Mesothelial cell of epicardium (in vitro differentiated cells): ENCODE results near the gene TTC7B. TPM values are rescaled to one million over a fixed set of nuclear protein-coding genes. Genes with fewer than 3 reads are reported as not detected.

ENCODE experiments used
- DNase-seq, 2 experiments: peaks; one replicate each; pipeline ENCODE4 v3.0.0; 2021; ENCODE audit warnings: low spot score in 2 of 2; ENCODE audit not compliant: unreplicated experiment in 2 of 2
- H3K27ac Mint-ChIP-seq: 2 replicates; pipeline ENCODE4 v1.8.0; 2021; ENCODE audit warnings: mixed read lengths
- H3K27me3 Mint-ChIP-seq: 2 replicates; pipeline ENCODE4 v1.8.0; 2021; ENCODE audit warnings: low read depth, mixed read lengths
- H3K36me3 Mint-ChIP-seq: 2 replicates; pipeline ENCODE4 v1.8.0; 2021; ENCODE audit warnings: mixed read lengths
- H3K4me1 Mint-ChIP-seq: 2 replicates; pipeline ENCODE4 v1.8.0; 2021; ENCODE audit warnings: mixed read lengths
- H3K4me3 Mint-ChIP-seq: 2 replicates; pipeline ENCODE4 v1.8.0; 2021; ENCODE audit warnings: mild to moderate bottlenecking, moderate library complexity, mixed read lengths
- H3K9me3 Mint-ChIP-seq: 2 replicates; pipeline ENCODE4 v1.8.0; 2021; ENCODE audit warnings: mixed read lengths
- CTCF ChIP-seq: fragments of 200-600 bp; sonication (generic); IDR thresholded peaks from one replicate; pipeline ENCODE4 v1.5.0; 2021; ENCODE audit warnings: antibody characterized with exemption; ENCODE audit not compliant: unreplicated experiment
- total RNA-seq: library from RNA; stranded (reverse); gene quantifications from 3 replicates; pipeline ENCODE4 v1.2.1, GENCODE V29; 2021

The TTC7B gene
- total RNA-seq, 1 donor from 2014 or later = 56.5 TPM

- H3K27ac Mint-ChIP-seq = no peak overlapping the region
- no peaks in the 10 kb centered on the region for H3K9me3 Mint-ChIP-seq
- peaks cover 13% of the 10 kb centered on the region for H3K4me1 Mint-ChIP-seq
- no peaks in the 10 kb centered on the region for H3K36me3 Mint-ChIP-seq
- DNase-seq = peak in 1 of 2 experiments; percentile 50
- no peak for TF ChIP-seq CTCF
- H3K27me3 Mint-ChIP-seq = peaks cover 1% of the 10 kb centered on the region
- no peak overlapping the region for H3K4me3 Mint-ChIP-seq
Observed at GRCh38 chr14:90491221-90491885, 324.9 kb downstream of the TTC7B start.

- no peak for DNase-seq
- Mint-ChIP-seq H3K27ac (no peak overlapping the region), H3K36me3 (no peaks in the 10 kb centered on the region), H3K4me3 (no peak overlapping the region), H3K9me3 (no peaks in the 10 kb centered on the region), H3K27me3 (peaks cover 1% of the 10 kb centered on the region), H3K4me1 (peaks cover 16% of the 10 kb centered on the region)
- TF ChIP-seq CTCF = no peak
Observed at GRCh38 chr14:90490720-90491050, 325.5 kb downstream of the TTC7B start.

- no peak overlapping the region for H3K4me3 Mint-ChIP-seq
Observed at GRCh38 chr14:90489916-90490719, 326.1 kb downstream of the TTC7B start.

GRCh38 chr14:90489306-90489705 is 326.9 kb downstream of the TTC7B start:
- Mint-ChIP-seq H3K4me1 (peaks cover 17% of the 10 kb centered on the region), H3K9me3 (no peaks in the 10 kb centered on the region), H3K27ac (no peak overlapping the region), H3K36me3 (no peaks in the 10 kb centered on the region), H3K4me3 (no peak overlapping the region), H3K27me3 (peaks cover 1% of the 10 kb centered on the region)
- no peak for TF ChIP-seq CTCF
- no peak for DNase-seq

More at GRCh38 chr14:90489916-90490719, 326.1 kb downstream of the TTC7B start:
- H3K27ac Mint-ChIP-seq = no peak overlapping the region
- DNase-seq = no peak
- H3K36me3 Mint-ChIP-seq = no peaks in the 10 kb centered on the region
- no peaks in the 10 kb centered on the region for H3K27me3 Mint-ChIP-seq
- H3K9me3 Mint-ChIP-seq = no peaks in the 10 kb centered on the region
- peaks cover 16% of the 10 kb centered on the region for H3K4me1 Mint-ChIP-seq
- TF ChIP-seq CTCF = no peak

GRCh38 chr14:90488256-90488655 is 328.0 kb downstream of the TTC7B start:
- no peak overlapping the region for H3K4me3 Mint-ChIP-seq
- no peak for DNase-seq
- no peaks in the 10 kb centered on the region for H3K36me3 Mint-ChIP-seq
- peaks cover 25% of the 10 kb centered on the region for H3K4me1 Mint-ChIP-seq
- peaks cover 3% of the 10 kb centered on the region for H3K27me3 Mint-ChIP-seq
- no peaks in the 10 kb centered on the region for H3K9me3 Mint-ChIP-seq
- TF ChIP-seq CTCF = no peak
- H3K27ac Mint-ChIP-seq = no peak overlapping the region
